Activated naive CD8-positive, alpha-beta T cell treated with anti-CD3 and anti-CD28 coated beads, Interleukin-2, amount 10 ng/mL, durations not matched to agents 7 days and 5 days (primary cell): Measurements from ENCODE around the gene LAMP1. TPM values are rescaled to one million over a fixed set of nuclear protein-coding genes. Genes with fewer than 3 reads are reported as not detected.
"Not testable (repeated sequence)": the region's sequence is repeated elsewhere in the genome, so short reads cannot be mapped to it uniquely, and the experiment has no call there.

Experiments used
- ATAC-seq: fragments of 150-1000 bp; cut with Tn5 transposase; one replicate; pipeline ENCODE4 v1.10.0; 2021; ENCODE audit warnings: low read depth, moderate library complexity
- POLR2A ChIA-PET: fragments of 350-600 bp; sonication (Branson Sonifier 250); formaldehyde crosslinking; loops from one replicate; lab custom pipeline; 2021; ENCODE audit warnings: antibody characterized with exemption; lab: Charles Lee
- DNase-seq: peaks from one replicate; pipeline ENCODE4 v3.0.0; 2021
- H3K27ac Mint-ChIP-seq: one replicate; pipeline ENCODE4 v1.8.0; 2022; ENCODE audit warnings: mild to moderate bottlenecking, mixed read lengths
- H3K27me3 Mint-ChIP-seq: one replicate; pipeline ENCODE4 v1.8.0; 2022; ENCODE audit warnings: mild to moderate bottlenecking, moderate library complexity, mixed read lengths
- H3K36me3 Mint-ChIP-seq: one replicate; pipeline ENCODE4 v1.8.0; 2021; ENCODE audit warnings: mild to moderate bottlenecking, mixed read lengths
- H3K4me1 Mint-ChIP-seq: one replicate; pipeline ENCODE4 v1.8.0; 2021; ENCODE audit warnings: mixed read lengths
- H3K4me3 Mint-ChIP-seq: one replicate; pipeline ENCODE4 v1.8.0; 2022; ENCODE audit warnings: mild to moderate bottlenecking, moderate library complexity, mixed read lengths
- H3K9me3 Mint-ChIP-seq: one replicate; pipeline ENCODE4 v1.8.0; 2021; ENCODE audit warnings: mixed read lengths
- total RNA-seq, 2 experiments: library from RNA; stranded (reverse); gene quantifications; one replicate each; pipeline ENCODE4 v1.2.3, GENCODE V29; 2021

The LAMP1 gene, protein sequence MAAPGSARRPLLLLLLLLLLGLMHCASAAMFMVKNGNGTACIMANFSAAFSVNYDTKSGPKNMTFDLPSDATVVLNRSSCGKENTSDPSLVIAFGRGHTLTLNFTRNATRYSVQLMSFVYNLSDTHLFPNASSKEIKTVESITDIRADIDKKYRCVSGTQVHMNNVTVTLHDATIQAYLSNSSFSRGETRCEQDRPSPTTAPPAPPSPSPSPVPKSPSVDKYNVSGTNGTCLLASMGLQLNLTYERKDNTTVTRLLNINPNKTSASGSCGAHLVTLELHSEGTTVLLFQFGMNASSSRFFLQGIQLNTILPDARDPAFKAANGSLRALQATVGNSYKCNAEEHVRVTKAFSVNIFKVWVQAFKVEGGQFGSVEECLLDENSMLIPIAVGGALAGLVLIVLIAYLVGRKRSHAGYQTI
- 10 to 100 TPM; 90.1 to 96.5 TPM for total RNA-seq

- Mint-ChIP-seq H3K27me3 (peaks cover 24% of the 10 kb centered on the region), H3K36me3 (peaks cover 11% of the 10 kb centered on the region), H3K4me3 (peak within 1 kb of the TSS; percentile 96), H3K4me1 (peaks cover 31% of the 10 kb centered on the region), H3K9me3 (peaks cover 2% of the 10 kb centered on the region), H3K27ac (peak within 1 kb of the TSS; percentile 100)
- POLR2A ChIA-PET: interaction anchor here (1.2 to 2.5 kb wide), 2 partner anchors 8 to 88 kb away, joined by 4 to 14 read pairs; partner anchors contain the start of genes CUL4A and PCID2
- ATAC-seq (peak; percentile 81), DNase-seq (peak; percentile 100)
These were observed at the start of gene LAMP1 for GRCh38 chr13:113296823-113297369. TSS of gene LAMP1 (plus strand) at chr13:113297239. CDS start at chr13:113297435, 196 bp downstream.

DNA sequence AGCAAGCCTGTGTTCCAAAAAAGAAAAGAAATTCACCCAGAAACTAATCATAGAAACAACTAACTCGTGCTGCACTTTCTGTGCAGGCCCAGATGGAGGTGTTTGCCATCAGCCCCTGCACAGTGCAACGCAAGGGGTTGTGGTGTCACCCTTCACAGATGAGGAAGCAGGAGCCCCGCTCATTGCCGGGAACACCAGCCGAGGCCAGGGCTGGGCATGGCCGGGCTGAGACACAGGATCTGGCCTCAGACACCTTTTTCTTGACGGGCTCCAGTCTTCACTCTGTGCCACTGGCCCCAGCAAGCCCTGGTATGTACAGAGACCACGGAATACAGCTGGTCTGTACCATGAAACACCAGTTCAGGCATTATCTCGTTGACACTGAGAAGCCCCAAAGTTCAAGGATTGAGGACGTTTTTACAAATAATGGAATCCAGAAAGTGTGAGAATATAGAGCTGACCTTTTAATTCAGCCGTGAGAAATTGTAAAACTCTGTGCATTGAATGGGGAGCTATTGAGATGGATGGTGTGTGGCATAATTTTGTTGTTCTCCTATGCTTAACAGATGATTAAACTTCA lies 44.4 kb upstream of the LAMP1 start:
- Mint-ChIP-seq H3K9me3 (no peaks in the 10 kb centered on the region), H3K27me3 (no peaks in the 10 kb centered on the region), H3K27ac (no peak overlapping the region), H3K4me1 (no peaks in the 10 kb centered on the region), H3K4me3 (no peak overlapping the region), H3K36me3 (peaks cover 27% of the 10 kb centered on the region)
- DNase-seq (no peak), ATAC-seq (no peak)
- POLR2A ChIA-PET: no interaction called here

- peaks cover 39% of the 10 kb centered on the region for H3K36me3 Mint-ChIP-seq
- H3K27ac Mint-ChIP-seq: not testable (repeated sequence)
These were observed 39.1 kb upstream of the LAMP1 start for GRCh38 chr13:113257908-113258307.

GRCh38 chr13:113258321-113259054 lies 38.6 kb upstream of the LAMP1 start:
- no peaks in the 10 kb centered on the region for H3K27me3 Mint-ChIP-seq
- H3K4me3 Mint-ChIP-seq: no peak overlapping the region
- DNase-seq (no peak), ATAC-seq (no peak)
- H3K9me3 Mint-ChIP-seq: no peaks in the 10 kb centered on the region
- H3K27ac Mint-ChIP-seq: no peak overlapping the region
- no peaks in the 10 kb centered on the region for H3K4me1 Mint-ChIP-seq
- POLR2A ChIA-PET: interaction anchor here (0.6 kb wide), 1 partner anchor 134 kb away, joined by 3 read pairs; no protein-coding TSS in a partner anchor
- H3K36me3 Mint-ChIP-seq: peaks cover 41% of the 10 kb centered on the region

More at GRCh38 chr13:113257908-113258307, 39.1 kb upstream of the LAMP1 start:
- ATAC-seq, H3K27me3 Mint-ChIP-seq, DNase-seq, H3K9me3 Mint-ChIP-seq, POLR2A ChIA-PET, H3K4me1 Mint-ChIP-seq, H3K4me3 Mint-ChIP-seq: not testable (repeated sequence)

- peaks cover 34% of the 10 kb centered on the region for H3K36me3 Mint-ChIP-seq
These were observed 36.0 kb upstream of the LAMP1 start for GRCh38 chr13:113260996-113261395.

GRCh38 chr13:113263016-113263415 lies 34.0 kb upstream of the LAMP1 start:
- H3K4me1 Mint-ChIP-seq, H3K27me3 Mint-ChIP-seq, H3K27ac Mint-ChIP-seq, H3K4me3 Mint-ChIP-seq, POLR2A ChIA-PET, DNase-seq, ATAC-seq, H3K9me3 Mint-ChIP-seq: not testable (repeated sequence)
- peaks cover 25% of the 10 kb centered on the region for H3K36me3 Mint-ChIP-seq

More at GRCh38 chr13:113260996-113261395, 36.0 kb upstream of the LAMP1 start:
- ATAC-seq: no peak
- Mint-ChIP-seq H3K4me1 (no peaks in the 10 kb centered on the region), H3K27ac (no peak overlapping the region), H3K27me3 (no peaks in the 10 kb centered on the region), H3K4me3 (no peak overlapping the region), H3K9me3 (no peaks in the 10 kb centered on the region)
- no peak for DNase-seq
- POLR2A ChIA-PET: no interaction called here

DNA sequence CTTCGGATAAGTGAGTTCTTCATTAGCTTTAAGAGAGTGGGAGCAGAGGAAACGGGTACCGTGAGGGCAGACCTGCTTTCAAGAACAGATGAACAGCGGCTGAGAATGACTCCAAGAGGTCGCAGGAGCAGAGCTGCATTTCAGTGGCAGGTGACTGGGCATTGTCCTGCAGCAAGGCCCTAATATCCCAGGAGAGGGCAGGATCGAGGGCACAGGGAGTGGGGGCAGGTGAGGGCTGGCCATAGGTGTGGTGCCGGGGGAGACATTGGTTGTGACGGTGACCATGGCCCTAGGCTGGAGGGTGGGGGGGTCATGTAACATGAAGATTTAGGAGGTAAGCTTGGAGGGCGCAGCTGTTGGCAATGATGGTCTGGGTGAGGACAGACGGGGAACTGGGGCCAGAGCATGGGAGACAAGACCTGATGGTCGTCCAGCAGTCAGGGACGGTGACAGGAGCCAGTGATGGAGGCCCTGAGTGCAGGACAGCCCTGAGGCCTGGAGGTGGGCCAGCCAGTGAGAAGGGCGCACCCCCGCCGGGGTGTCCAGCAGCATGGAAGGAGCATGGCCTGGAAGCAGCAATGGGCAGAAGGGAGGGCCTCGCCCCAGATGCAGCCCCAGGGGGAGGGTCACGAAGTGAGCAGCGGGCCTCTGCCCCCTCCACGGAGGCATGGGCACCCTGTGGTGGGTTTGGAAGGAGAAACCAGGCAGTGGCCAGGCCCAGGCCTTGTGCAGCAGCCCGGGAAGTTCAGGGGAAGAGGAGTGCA lies 29.2 kb upstream of the LAMP1 start:
- no peaks in the 10 kb centered on the region for H3K4me1 Mint-ChIP-seq
- peak; percentile 26 for ATAC-seq
- no peak for DNase-seq
- no peak overlapping the region for H3K4me3 Mint-ChIP-seq
- H3K36me3 Mint-ChIP-seq: peaks cover 13% of the 10 kb centered on the region
- no peaks in the 10 kb centered on the region for H3K27me3 Mint-ChIP-seq
- no peaks in the 10 kb centered on the region for H3K9me3 Mint-ChIP-seq
- POLR2A ChIA-PET: no interaction called here
- H3K27ac Mint-ChIP-seq: peak overlapping the region; percentile 30

GRCh38 chr13:113272031-113272430 lies 25.0 kb upstream of the LAMP1 start:
- Mint-ChIP-seq H3K27ac (no peak overlapping the region), H3K36me3 (peaks cover 6% of the 10 kb centered on the region)
- no peak for ATAC-seq

GRCh38 chr13:113272701-113273181 lies 24.3 kb upstream of the LAMP1 start:
- Mint-ChIP-seq H3K36me3 (peaks cover 2% of the 10 kb centered on the region), H3K4me1 (peaks cover 9% of the 10 kb centered on the region), H3K4me3 (no peak overlapping the region), H3K27ac (no peak overlapping the region), H3K9me3 (no peaks in the 10 kb centered on the region), H3K27me3 (no peaks in the 10 kb centered on the region)
- POLR2A ChIA-PET: no interaction called here
- ATAC-seq (no peak), DNase-seq (no peak)

More at GRCh38 chr13:113272031-113272430, 25.0 kb upstream of the LAMP1 start:
- Mint-ChIP-seq H3K4me1 (peaks cover 9% of the 10 kb centered on the region), H3K9me3 (no peaks in the 10 kb centered on the region), H3K4me3 (no peak overlapping the region), H3K27me3 (no peaks in the 10 kb centered on the region)
- DNase-seq: no peak
- POLR2A ChIA-PET: no interaction called here

DNA sequence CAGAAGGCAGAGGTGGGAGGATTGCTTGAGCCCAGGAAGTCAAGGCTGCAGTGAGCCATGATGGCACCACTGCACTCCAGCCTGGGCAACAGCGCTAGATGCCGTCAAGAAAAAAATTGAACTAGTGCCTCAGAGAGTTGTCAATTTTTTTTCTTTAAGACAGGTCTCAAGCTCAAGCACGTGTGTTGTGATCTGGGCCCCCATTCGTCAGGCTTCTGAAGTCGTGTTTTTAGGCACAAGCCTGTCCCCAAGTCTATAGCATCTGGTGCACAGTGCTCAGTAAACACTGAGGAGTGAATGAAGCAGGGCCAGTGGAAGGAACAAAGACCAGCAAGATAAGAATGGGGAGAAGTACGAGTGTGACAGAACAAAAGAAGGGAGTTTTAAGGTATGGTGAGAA lies 23.7 kb upstream of the LAMP1 start:
- Mint-ChIP-seq H3K27ac (no peak overlapping the region), H3K27me3 (no peaks in the 10 kb centered on the region), H3K9me3 (no peaks in the 10 kb centered on the region), H3K4me3 (no peak overlapping the region), H3K36me3 (peaks cover 1% of the 10 kb centered on the region), H3K4me1 (peaks cover 9% of the 10 kb centered on the region)
- ATAC-seq (no peak), DNase-seq (no peak)
- POLR2A ChIA-PET: no interaction called here

GRCh38 chr13:113273851-113274590 lies 23.0 kb upstream of the LAMP1 start:
- POLR2A ChIA-PET: no interaction called here
- DNase-seq: no peak
- peaks cover 9% of the 10 kb centered on the region for H3K4me1 Mint-ChIP-seq
- H3K27ac Mint-ChIP-seq: no peak overlapping the region
- peaks cover 4% of the 10 kb centered on the region for H3K36me3 Mint-ChIP-seq
- H3K4me3 Mint-ChIP-seq: no peak overlapping the region
- peaks cover 3% of the 10 kb centered on the region for H3K9me3 Mint-ChIP-seq
- ATAC-seq: no peak
- H3K27me3 Mint-ChIP-seq: no peaks in the 10 kb centered on the region

DNA sequence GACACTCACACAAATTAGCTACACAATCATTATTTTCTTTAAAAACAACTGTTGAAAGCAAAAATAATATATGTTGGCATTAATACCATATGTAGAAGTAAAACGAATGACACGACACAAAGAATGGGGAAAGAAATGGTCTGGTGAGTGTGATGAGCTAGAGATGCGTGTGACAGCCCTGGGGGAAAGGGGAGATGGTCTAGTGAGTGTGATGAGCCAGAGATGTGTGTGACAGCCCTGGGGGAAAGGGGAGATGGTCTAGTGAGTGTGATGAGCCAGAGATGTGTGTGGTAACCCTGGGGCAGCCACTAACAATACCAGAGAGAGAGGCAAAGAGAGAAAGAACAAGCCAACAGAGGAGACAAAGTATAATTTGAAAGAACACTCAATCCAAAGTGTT lies 22.3 kb upstream of the LAMP1 start:
- Mint-ChIP-seq H3K27ac (no peak overlapping the region), H3K36me3 (peaks cover 4% of the 10 kb centered on the region), H3K4me1 (peaks cover 9% of the 10 kb centered on the region), H3K9me3 (peaks cover 3% of the 10 kb centered on the region), H3K27me3 (no peaks in the 10 kb centered on the region), H3K4me3 (no peak overlapping the region)
- ATAC-seq (no peak), DNase-seq (no peak)
- POLR2A ChIA-PET: no interaction called here
